ENCODE measurements around the gene CRISPLD2.

- TF ChIP-seq POLR2A (IDR thresholded peaks at IDR 0.05) (no peak), CTCF (IDR thresholded peaks at IDR 0.05) (no peak)
Observed at GRCh38 chr16:84800158-84800978, 19.4 kb upstream of the CRISPLD2 start.

Data from Peyer's patch (tissue), 4 donors.